Peyer's patch (tissue), 4 donors: ENCODE results near the gene PDE6H.

ENCODE experiments used
- CTCF ChIP-seq, 6 experiments: fragments of 450-650 bp in 4 of 6; fragments of 200-600 bp in 2 of 6; sonication (generic) in 1 of 6; IDR thresholded peaks; one replicate each; pipeline ENCODE4 v1.5.1; 2017 to 2019; ENCODE audit warnings: antibody characterized with exemption in 6 of 6, mild to moderate bottlenecking in 3 of 6, moderate library complexity in 1 of 6
- POLR2A ChIP-seq, 2 donors: fragments of 450-650 bp; IDR thresholded peaks; one replicate each; pipeline ENCODE4 v1.5.1; 2017; ENCODE audit warnings: antibody characterized with exemption in 2 of 2, mild to moderate bottlenecking in 2 of 2, moderate library complexity in 2 of 2

GRCh38 chr12:15004421-15004820 is 31.6 kb downstream of the PDE6H start:
- no peak for TF ChIP-seq POLR2A (IDR thresholded peaks at IDR 0.05)
- no peak for TF ChIP-seq CTCF (IDR thresholded peaks at IDR 0.05)
